Measurements from ENCODE around the gene ALKBH7.
A peak's percentile ranks its signal among the peaks of the same experiment; 100 is the strongest.

Gene ALKBH7

GRCh38 chr19:6402058-6402457 lies 29.5 kb downstream of the ALKBH7 start:
- no peak for DNase-seq

GRCh38 chr19:6402837-6403608 lies 30.4 kb downstream of the ALKBH7 start:
- DNase-seq = no peak

DNA sequence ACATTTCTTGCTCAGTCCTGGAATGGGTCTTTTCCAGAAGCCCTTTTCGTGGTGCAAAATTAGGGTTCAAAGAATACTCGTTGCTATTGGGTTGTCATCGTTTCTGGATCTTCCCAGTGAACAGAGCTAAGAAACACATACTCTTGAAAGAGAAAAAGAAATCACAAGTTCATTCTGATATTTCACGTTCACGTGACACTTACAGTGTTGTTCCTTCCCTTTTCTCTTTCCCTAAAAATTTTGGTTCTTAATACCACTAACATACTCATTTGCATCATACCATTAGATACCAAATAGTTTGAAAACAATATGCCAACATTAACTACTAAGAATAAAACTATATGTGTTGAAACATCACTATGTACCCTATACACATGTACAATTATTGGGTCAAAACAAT lies 33.8 kb downstream of the ALKBH7 start:
- no peak for DNase-seq

GRCh38 chr19:6409346-6409745 lies 36.8 kb downstream of the ALKBH7 start:
- DNase-seq = no peak

GRCh38 chr19:6412061-6412446 lies 39.5 kb downstream of the ALKBH7 start:
- no peak for DNase-seq

DNA sequence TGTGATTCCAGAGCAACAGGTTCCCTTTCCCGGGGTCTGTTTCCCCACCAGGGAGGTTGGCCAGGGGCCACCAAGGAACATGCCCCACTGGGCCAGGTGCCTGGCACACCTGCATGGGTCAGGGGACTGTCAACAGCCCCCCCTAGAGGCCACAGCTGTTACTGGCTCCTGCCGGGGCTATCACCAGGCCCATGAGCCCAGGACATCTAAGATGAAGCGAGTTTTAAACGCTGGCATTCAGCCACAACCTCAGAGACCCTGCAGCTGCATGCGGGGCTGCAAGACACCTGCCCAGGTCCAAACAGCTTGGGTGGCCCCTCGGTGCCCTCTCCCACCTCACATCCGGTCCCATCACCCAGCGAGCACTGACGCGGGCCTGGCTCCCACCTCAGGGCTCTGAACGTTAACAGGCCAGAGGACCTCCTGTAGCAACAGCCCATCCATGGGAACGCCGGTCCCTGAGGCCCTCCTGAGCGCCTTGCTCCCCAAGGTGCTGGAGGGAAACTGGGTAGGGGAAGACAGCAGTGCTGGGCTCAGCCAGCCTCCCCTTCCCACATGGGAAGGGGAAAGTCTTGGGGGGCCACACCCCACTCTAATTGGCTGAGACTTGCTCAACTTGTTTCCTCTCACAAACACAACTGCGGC lies 40.0 kb downstream of the ALKBH7 start:
- DNase-seq = peak; percentile 11

GRCh38 chr19:6413291-6413690 lies 40.7 kb downstream of the ALKBH7 start:
- DNase-seq = no peak

GRCh38 chr19:6413721-6414643 lies 41.4 kb downstream of the ALKBH7 start:
- no peak for DNase-seq

- no peak for DNase-seq
These were observed 42.4 kb downstream of the ALKBH7 start for GRCh38 chr19:6414793-6415590.

DNA sequence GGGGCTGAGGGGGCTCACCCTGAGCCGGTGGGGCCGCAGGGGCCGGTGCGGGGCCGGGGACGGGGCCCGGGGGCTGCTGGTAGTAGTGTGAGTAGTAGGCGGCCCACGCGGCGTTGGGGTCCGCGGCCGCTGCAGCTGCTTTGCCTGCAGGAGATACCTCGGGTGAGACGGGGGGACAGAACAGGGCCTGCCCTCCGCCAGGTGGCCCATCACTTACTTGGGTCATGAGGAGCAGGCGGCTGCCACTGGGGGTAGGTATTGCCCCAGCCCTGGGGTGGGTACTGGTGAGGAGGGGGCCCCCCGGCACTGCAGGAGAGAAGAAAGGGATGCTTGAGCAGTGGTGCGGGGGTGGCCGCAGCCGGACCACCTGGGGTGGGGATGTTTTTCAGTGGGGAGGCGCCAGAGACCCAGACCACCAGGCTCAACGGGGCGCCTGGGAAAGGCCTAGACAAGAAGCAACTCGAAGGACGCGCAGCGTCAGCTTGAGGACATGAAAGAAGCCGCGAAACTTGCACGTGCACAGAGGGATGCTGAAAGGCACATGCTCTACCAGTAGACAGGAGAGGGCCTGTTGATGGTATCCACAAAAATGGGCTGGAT lies 43.1 kb downstream of the ALKBH7 start:
- DNase-seq = no peak

GRCh38 chr19:6416658-6417405 lies 44.2 kb downstream of the ALKBH7 start:
- DNase-seq = no peak

GRCh38 chr19:6417713-6418561 lies 45.3 kb downstream of the ALKBH7 start:
- DNase-seq = no peak

DNA sequence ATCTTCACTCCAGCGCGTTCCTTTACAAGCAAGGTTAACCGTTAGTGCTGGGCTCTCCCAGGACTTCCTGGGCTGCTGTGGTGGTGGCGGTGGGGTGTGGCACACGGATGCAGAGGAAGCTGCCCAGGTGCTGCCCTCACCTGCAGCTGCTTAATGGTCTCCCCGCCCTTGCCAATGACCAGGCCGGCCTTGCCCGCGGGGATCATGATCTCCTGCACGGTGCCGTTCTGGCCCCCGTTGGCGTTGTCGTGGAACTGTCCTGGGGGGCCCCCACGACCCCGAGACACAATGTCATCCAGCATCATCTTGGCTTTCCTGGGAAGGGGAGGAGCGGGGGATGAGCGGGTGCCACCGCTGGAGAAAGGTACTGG lies 46.0 kb downstream of the ALKBH7 start:
- no peak for DNase-seq

- no peak for DNase-seq
These were observed 48.8 kb downstream of the ALKBH7 start for GRCh38 chr19:6421075-6422014.

DNA sequence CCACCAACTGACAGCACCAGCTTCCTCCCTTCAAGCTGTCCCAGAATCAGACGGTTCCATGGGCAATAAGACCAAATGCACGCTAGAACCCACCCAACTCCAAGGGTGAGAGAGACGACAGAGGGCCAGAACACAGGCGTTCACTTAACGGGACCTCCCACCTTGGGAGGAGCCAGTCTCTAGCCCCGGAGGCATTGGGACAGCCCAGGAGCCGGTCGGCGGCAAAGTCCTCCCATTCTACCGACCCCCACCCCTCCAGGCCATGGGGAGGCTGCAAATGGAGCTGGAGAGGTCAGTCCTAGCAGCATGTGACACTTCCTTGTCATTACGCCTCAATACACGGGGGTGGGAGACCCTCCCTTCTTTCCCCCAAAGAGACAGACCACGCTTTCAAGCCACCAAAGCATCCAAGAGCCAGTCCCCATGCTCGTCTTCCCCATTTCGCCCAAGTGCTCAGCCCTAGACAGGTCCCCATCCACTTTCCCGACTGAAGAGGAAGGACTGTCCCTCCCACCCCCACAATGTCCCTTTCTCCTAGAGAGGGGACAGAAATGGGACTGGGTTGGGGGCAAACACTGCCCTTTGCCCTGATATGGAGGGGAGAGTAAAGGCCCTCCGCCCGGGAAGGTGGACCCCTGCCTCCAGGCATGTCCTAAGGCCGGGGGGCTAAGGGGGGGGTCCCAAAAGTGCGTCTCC lies 51.1 kb downstream of the ALKBH7 start:
- no peak for DNase-seq

DNA sequence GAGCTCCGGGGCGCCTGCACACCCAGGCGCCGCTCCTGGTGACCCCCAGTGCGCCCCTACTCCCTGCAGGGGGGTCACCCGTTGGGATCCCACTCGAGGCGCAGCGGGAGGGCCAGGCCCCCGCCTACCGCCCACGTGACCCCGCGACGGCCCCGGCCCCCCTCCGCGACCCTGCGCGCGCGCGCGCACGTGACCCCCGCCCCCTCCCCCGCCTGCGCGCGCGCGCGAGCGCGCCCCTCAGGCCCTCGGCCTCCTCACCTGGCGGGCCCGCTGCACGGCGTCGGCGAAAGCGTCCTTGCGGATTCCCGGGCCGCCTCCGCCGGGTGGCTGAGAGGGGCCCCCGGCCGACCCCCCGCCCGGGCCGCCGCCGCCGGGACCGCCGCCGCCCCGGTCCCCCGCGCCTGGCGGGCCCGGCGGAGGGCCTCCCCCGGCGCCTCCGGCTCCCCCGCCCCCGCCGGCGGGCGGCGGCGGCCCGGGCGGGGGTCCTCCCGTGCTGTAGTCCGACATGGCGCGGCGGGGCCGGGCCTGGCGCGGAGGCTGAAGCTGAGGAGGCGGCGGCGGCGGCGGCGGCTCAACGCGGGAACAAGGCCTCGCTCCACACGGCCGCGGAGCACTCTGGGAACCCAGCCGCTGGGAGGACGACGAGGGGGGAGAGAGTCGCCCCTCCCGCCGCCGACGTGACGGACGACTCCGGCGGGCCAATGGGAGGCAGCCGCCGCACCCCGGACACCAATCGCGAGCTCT lies 51.8 kb downstream of the ALKBH7 start, which contains the start of gene KHSRP:
Gene KHSRP (minus strand): TSS at position 617 of the 744 bp plus-strand sequence. CDS start 110 bp downstream, at position 507.
- no peak for DNase-seq

Data from NCI-H774 (cell line).